Parathyroid adenoma (tissue), 2 donors: ENCODE results near the gene C3orf18.

Source experiments
- H2AFZ ChIP-seq: fragments of 300-600 bp; sonication (generic); one replicate; pipeline ENCODE4 v1.7.0; 2017; ENCODE audit warnings: antibody characterized with exemption, mild to moderate bottlenecking
- H3K27ac ChIP-seq: fragments of 300-600 bp; sonication (generic); one replicate; pipeline ENCODE4 v1.7.0; 2017
- H3K27me3 ChIP-seq: fragments of 300-600 bp; sonication (generic); one replicate; pipeline ENCODE4 v1.7.0; 2017; ENCODE audit warnings: low read length; ENCODE audit not compliant: control insufficient read depth, insufficient read depth
- H3K36me3 ChIP-seq: fragments of 300-600 bp; sonication (generic); one replicate; pipeline ENCODE4 v1.7.0; 2017; ENCODE audit warnings: low read length; ENCODE audit not compliant: control insufficient read depth, insufficient read depth
- H3K4me1 ChIP-seq: fragments of 300-600 bp; sonication (generic); one replicate; pipeline ENCODE4 v1.7.0; 2017; ENCODE audit warnings: control low read depth
- H3K4me2 ChIP-seq: fragments of 300-600 bp; sonication (generic); one replicate; pipeline ENCODE4 v1.7.0; 2017; ENCODE audit warnings: low read length
- H3K4me3 ChIP-seq: fragments of 300-600 bp; sonication (generic); one replicate; pipeline ENCODE4 v1.7.0; 2017; ENCODE audit warnings: low read depth, low read length
- H3K79me2 ChIP-seq: fragments of 300-600 bp; sonication (generic); one replicate; pipeline ENCODE4 v1.7.0; 2017; ENCODE audit warnings: control low read depth
- H3K9ac ChIP-seq: fragments of 300-600 bp; sonication (generic); one replicate; pipeline ENCODE4 v1.7.0; 2017; ENCODE audit warnings: mild to moderate bottlenecking
- H3K9me3 ChIP-seq: fragments of 300-600 bp; sonication (generic); one replicate; pipeline ENCODE4 v1.7.0; 2017; ENCODE audit warnings: low read length; ENCODE audit not compliant: control insufficient read depth
- TF ChIP-seq, protein P1 (sequence below): fragments of 300-600 bp; sonication (generic); IDR thresholded peaks from one replicate; pipeline ENCODE4 v1.7.0; 2017; ENCODE audit warnings: antibody characterized with exemption, mild to moderate bottlenecking
- donor health status: primary hyperparathyroidism.

C3orf18 gene

GRCh38 chr3:50525191-50525910 is 42.2 kb downstream of the C3orf18 start:
- Histone ChIP-seq H3K27me3 (no peaks in the 10 kb centered on the region), H3K36me3 (no peaks in the 10 kb centered on the region), H3K79me2 (no peaks in the 10 kb centered on the region), H3K4me1 (no peaks in the 10 kb centered on the region), H2AFZ (no peak overlapping the region), H3K27ac (no peak overlapping the region), H3K9ac (no peak overlapping the region), H3K4me2 (no peak overlapping the region), H3K4me3 (no peak overlapping the region), H3K9me3 (no peaks in the 10 kb centered on the region)
- TF ChIP-seq, protein P1, sequence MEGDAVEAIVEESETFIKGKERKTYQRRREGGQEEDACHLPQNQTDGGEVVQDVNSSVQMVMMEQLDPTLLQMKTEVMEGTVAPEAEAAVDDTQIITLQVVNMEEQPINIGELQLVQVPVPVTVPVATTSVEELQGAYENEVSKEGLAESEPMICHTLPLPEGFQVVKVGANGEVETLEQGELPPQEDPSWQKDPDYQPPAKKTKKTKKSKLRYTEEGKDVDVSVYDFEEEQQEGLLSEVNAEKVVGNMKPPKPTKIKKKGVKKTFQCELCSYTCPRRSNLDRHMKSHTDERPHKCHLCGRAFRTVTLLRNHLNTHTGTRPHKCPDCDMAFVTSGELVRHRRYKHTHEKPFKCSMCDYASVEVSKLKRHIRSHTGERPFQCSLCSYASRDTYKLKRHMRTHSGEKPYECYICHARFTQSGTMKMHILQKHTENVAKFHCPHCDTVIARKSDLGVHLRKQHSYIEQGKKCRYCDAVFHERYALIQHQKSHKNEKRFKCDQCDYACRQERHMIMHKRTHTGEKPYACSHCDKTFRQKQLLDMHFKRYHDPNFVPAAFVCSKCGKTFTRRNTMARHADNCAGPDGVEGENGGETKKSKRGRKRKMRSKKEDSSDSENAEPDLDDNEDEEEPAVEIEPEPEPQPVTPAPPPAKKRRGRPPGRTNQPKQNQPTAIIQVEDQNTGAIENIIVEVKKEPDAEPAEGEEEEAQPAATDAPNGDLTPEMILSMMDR = no peak

DNA sequence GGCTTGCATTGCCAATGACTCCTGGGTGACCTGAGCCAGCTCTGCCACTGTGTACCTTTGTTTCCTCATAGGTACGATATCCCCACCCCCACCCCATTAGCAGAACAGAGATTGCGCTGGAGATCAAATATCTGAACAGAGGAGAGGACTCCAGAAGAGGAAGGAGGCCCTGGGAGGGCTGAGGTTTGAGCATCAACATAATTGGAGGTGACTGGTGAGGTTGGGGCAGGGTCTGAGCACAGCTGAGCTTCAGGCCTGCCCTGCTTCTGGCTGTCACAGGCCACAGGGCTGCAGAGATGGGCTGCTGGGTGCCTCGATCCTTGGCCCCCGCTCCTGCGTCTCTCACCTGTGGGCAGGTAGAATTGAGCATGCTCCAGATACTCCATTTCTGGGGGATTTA is 42.8 kb downstream of the C3orf18 start:
- no peaks in the 10 kb centered on the region for H3K36me3 ChIP-seq
- no peaks in the 10 kb centered on the region for H3K79me2 ChIP-seq
- no peak overlapping the region for H3K4me3 ChIP-seq
- no peak overlapping the region for H3K27ac ChIP-seq
- no peaks in the 10 kb centered on the region for H3K27me3 ChIP-seq
- TF ChIP-seq, protein P1 = no peak
- no peak overlapping the region for H3K4me2 ChIP-seq
- H3K9me3 ChIP-seq = no peaks in the 10 kb centered on the region
- H2AFZ ChIP-seq = no peak overlapping the region
- no peak overlapping the region for H3K9ac ChIP-seq
- no peaks in the 10 kb centered on the region for H3K4me1 ChIP-seq

DNA sequence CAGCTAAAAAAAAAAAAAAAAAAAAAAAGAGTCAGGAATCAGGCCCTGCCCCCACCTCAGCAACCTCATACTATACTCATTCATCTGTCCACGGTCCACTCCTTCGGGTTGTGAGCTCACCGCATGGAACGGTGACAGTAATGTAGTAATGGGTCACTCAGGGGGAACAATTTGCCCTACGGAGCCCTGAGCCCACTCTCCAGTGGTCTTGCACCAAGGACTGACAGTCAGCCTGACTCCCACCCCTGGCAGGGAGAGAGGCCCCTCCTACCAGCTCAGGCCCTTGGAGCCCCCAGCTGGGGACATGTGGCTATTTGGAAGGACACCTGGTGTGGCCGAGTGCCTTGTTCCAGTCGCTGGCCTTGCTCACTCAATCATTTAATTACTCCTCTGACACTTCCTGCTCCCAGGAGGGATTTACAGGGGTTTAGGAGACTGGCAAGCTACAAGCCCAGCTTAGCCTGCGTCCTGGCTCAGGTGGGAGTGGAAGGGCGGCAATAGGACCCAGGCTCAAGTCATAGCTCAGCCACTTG is 44.2 kb downstream of the C3orf18 start:
- H3K9me3 ChIP-seq = no peaks in the 10 kb centered on the region
- H3K4me3 ChIP-seq = no peak overlapping the region
- no peaks in the 10 kb centered on the region for H3K79me2 ChIP-seq
- H3K4me2 ChIP-seq = no peak overlapping the region
- H3K27me3 ChIP-seq = no peaks in the 10 kb centered on the region
- TF ChIP-seq, protein P1 = no peak
- H3K4me1 ChIP-seq = no peaks in the 10 kb centered on the region
- H2AFZ ChIP-seq = no peak overlapping the region
- no peak overlapping the region for H3K27ac ChIP-seq
- H3K9ac ChIP-seq = no peak overlapping the region
- no peaks in the 10 kb centered on the region for H3K36me3 ChIP-seq

GRCh38 chr3:50521572-50521971 is 46.0 kb downstream of the C3orf18 start:
- H3K27ac ChIP-seq = no peak overlapping the region
- H3K4me3 ChIP-seq = no peak overlapping the region
- H3K4me1 ChIP-seq = no peaks in the 10 kb centered on the region
- H3K79me2 ChIP-seq = no peaks in the 10 kb centered on the region
- no peak overlapping the region for H2AFZ ChIP-seq
- TF ChIP-seq, protein P1 = no peak
- H3K27me3 ChIP-seq = no peaks in the 10 kb centered on the region
- H3K36me3 ChIP-seq = no peaks in the 10 kb centered on the region
- H3K9me3 ChIP-seq = no peaks in the 10 kb centered on the region
- H3K4me2 ChIP-seq = no peak overlapping the region
- no peak overlapping the region for H3K9ac ChIP-seq

- Histone ChIP-seq H3K27me3 (no peaks in the 10 kb centered on the region), H3K27ac (no peak overlapping the region), H3K36me3 (no peaks in the 10 kb centered on the region), H3K9ac (no peak overlapping the region), H2AFZ (no peak overlapping the region), H3K4me1 (no peaks in the 10 kb centered on the region), H3K9me3 (no peaks in the 10 kb centered on the region), H3K4me2 (no peak overlapping the region), H3K79me2 (no peaks in the 10 kb centered on the region), H3K4me3 (no peak overlapping the region)
- TF ChIP-seq, protein P1 = no peak
Measured at GRCh38 chr3:50520849-50521248, 46.7 kb downstream of the C3orf18 start.
